HG03378 (cell line): ENCODE data around the gene AKR7A3.
"Not testable (repeated sequence)": the region's sequence is repeated elsewhere in the genome, so short reads cannot be mapped to it uniquely, and the experiment has no call there.

ENCODE experiments used
- ATAC-seq: cut with Tn5 transposase; IDR thresholded peaks from one replicate; pipeline ENCODE4 v1.9.1; 2021; ENCODE audit warnings: mild to moderate bottlenecking, moderate library complexity; ENCODE audit not compliant: unreplicated experiment

AKR7A3 gene

GRCh38 chr1:19256301-19256700, 32.3 kb downstream of the AKR7A3 start:
- ATAC-seq = not testable (repeated sequence)

- ATAC-seq = no peak
These were observed 33.3 kb downstream of the AKR7A3 start for GRCh38 chr1:19255288-19255687.

- no peak for ATAC-seq
These were observed 34.2 kb downstream of the AKR7A3 start for GRCh38 chr1:19254416-19254815.

- ATAC-seq = peak; percentile 71
These were observed 37.0 kb downstream of the AKR7A3 start, which contains the start of the genes EMC1 and MRTO4 for GRCh38 chr1:19251305-19252196. EMC1 (minus strand) TSS chr1:19251524; CDS start chr1:19251509, 15 bp downstream. MRTO4 (plus strand) TSS chr1:19251805; CDS start chr1:19251836, 31 bp downstream.

GRCh38 chr1:19250629-19251304, 37.8 kb downstream of the AKR7A3 start:
- ATAC-seq = no peak

- ATAC-seq = no peak
These were observed 47.7 kb downstream of the AKR7A3 start for GRCh38 chr1:19240673-19241538.

GRCh38 chr1:19239876-19240275, 48.7 kb downstream of the AKR7A3 start:
- ATAC-seq = no peak

GRCh38 chr1:19234224-19234623, 54.3 kb downstream of the AKR7A3 start:
- no peak for ATAC-seq
